Mammary epithelial cell (primary cell): ENCODE results near the gene DHPS.

Source experiments
- EZH2 ChIP-seq: IDR thresholded peaks from 2 replicates; pipeline ENCODE4 v1.6.1; 2012; ENCODE audit warnings: low read length, inconsistent platforms, borderline replicate concordance
- TF ChIP-seq, protein P1 (sequence below), 2 donors: IDR thresholded peaks in 1 of 2; conservative IDR thresholded peaks in 1 of 2; 2 replicates each; pipeline ENCODE4 v1.5.1; 2011 to 2012; ENCODE audit warnings: inconsistent platforms in 2 of 2, low read length in 2 of 2, mild to moderate bottlenecking in 2 of 2, control low read depth in 1 of 2, low read depth in 1 of 2; ENCODE audit not compliant: insufficient read depth in 1 of 2; ENCODE audit errors: extremely low read depth in 1 of 2

DNA sequence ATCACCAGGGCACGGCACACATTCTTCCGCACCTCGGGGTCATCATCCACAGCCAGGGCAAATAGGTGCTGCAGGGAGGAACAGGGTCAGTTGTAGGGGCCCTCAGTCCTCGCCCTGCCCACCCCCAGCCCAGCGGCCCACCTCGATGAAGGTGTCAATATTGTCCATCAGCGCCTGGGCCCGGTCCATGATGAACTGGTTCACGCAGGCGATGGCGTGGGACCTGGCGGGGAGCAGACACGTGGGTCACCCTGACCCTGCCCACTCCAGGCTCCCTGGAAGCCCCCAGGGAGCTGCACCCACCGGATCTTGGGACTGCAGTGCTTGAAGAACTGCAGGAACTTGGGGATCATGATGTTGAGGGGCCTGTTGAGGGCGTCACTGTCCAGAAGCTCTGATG lies 33.4 kb upstream of the DHPS start:
- TF ChIP-seq, protein P1, sequence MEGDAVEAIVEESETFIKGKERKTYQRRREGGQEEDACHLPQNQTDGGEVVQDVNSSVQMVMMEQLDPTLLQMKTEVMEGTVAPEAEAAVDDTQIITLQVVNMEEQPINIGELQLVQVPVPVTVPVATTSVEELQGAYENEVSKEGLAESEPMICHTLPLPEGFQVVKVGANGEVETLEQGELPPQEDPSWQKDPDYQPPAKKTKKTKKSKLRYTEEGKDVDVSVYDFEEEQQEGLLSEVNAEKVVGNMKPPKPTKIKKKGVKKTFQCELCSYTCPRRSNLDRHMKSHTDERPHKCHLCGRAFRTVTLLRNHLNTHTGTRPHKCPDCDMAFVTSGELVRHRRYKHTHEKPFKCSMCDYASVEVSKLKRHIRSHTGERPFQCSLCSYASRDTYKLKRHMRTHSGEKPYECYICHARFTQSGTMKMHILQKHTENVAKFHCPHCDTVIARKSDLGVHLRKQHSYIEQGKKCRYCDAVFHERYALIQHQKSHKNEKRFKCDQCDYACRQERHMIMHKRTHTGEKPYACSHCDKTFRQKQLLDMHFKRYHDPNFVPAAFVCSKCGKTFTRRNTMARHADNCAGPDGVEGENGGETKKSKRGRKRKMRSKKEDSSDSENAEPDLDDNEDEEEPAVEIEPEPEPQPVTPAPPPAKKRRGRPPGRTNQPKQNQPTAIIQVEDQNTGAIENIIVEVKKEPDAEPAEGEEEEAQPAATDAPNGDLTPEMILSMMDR (conservative IDR thresholded peaks at IDR 0.05 in 1 of 2, IDR thresholded peaks at IDR 0.05 in 1 of 2; ENCODE audit: extremely low read depth in 1 of 2, insufficient read depth in 1 of 2, low read depth in 1 of 2, low read length in 2 of 2) = no peak
- TF ChIP-seq EZH2 = no peak
